NOMO-1 treated with DMSO at 0.1 percent for 48 hours (cell line): ENCODE measurements around the gene SRGAP2.
"Not testable (repeated sequence)": the region's sequence is repeated elsewhere in the genome, so short reads cannot be mapped to it uniquely, and the experiment has no call there.

Source experiments
- DNase-seq: peaks from one replicate; lab custom pipeline; 2025; ENCODE audit not compliant: unreplicated experiment; lab: John Stamatoyannopoulos, UW

SRGAP2 gene

GRCh38 chr1:206203364-206204158, at the start of gene SRGAP2:
SRGAP2 (plus strand) TSS chr1:206203541; CDS start chr1:206205971, 2,430 bp downstream.
- not testable (repeated sequence) for DNase-seq

- DNase-seq, result not testable (repeated sequence)
Observed at GRCh38 chr1:206167350-206168029, 35.9 kb upstream of the SRGAP2 start.

GRCh38 chr1:206169794-206170193, 33.5 kb upstream of the SRGAP2 start:
- peak; percentile 48 for DNase-seq

DNA sequence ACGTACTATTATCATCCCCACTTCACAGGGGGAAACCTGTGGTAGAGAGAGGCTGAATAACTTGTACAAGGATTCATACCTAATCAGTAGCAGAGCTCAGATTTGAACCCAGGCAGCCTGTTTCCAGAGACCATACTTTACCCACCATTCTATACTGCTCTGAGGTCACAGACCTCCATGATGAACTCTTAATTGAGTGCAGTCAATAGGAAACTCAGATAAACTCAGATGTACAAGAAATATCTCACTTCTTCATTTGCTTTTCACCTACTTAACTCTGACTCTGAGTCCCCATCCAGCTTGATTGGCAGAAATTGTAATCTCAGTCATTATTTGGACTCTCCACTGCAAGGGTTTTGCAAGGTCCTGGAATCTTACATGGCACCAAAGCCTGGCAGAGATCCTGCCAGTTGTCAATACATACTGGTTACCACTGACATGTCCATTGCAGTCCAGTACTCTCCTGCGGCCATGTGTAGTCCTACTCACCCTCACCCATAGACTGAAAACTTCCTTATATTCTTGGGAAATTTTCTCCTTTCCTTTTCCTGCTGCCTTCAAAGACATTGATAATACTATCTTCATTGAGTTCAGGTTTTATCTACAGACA, 30.1 kb upstream of the SRGAP2 start:
- DNase-seq, result not testable (repeated sequence)

- DNase-seq, result not testable (repeated sequence)
Observed at GRCh38 chr1:206174182-206174868, 29.0 kb upstream of the SRGAP2 start.

- peak; percentile 43 for DNase-seq
Observed at GRCh38 chr1:206175459-206176113, 27.8 kb upstream of the SRGAP2 start.

DNA sequence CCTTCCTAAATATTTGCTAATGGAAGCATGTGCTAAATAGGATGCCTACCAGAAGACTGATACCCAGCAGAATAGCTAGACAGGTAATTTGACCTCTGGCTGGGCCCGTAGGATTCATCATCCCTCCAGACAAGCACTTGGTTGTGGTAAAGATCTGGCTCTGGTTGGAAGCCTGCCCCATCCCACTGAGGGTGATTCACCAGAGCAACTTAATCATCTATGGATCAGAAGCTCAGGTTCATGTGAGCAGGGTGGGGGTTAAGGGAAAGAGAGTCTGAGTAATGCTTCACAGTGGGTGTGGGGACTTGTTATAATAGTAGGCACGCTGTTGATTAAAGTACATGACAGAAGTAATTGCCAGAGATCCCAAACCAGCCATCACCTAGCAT, 27.2 kb upstream of the SRGAP2 start:
- DNase-seq, result not testable (repeated sequence)

GRCh38 chr1:206178061-206178989, 25.0 kb upstream of the SRGAP2 start:
- DNase-seq, result peak; percentile 71

GRCh38 chr1:206179666-206180065, 23.7 kb upstream of the SRGAP2 start:
- not testable (repeated sequence) for DNase-seq

- not testable (repeated sequence) for DNase-seq
Observed at GRCh38 chr1:206182368-206183317, 20.7 kb upstream of the SRGAP2 start.

DNA sequence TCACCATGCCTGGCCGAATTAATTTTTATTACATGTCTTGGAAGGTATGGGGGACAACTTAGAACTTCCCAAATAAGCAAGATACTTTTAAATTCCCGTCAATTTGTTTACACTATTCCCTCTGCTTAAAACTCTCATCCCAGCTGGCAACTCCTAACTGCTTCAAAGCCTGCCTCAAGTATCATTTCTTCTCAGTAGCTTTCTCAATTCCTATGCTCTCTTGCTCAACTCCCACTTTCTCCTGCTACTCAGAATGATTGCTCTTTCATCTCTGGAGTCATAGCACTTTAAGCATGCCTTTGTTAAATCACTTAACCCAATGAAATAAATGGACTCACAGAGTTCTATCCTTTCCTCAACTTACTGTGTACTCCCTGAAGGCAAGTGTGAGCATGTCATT, 19.6 kb upstream of the SRGAP2 start:
- not testable (repeated sequence) for DNase-seq

- DNase-seq, result not testable (repeated sequence)
Observed at GRCh38 chr1:206185778-206186177, 17.6 kb upstream of the SRGAP2 start.

DNA sequence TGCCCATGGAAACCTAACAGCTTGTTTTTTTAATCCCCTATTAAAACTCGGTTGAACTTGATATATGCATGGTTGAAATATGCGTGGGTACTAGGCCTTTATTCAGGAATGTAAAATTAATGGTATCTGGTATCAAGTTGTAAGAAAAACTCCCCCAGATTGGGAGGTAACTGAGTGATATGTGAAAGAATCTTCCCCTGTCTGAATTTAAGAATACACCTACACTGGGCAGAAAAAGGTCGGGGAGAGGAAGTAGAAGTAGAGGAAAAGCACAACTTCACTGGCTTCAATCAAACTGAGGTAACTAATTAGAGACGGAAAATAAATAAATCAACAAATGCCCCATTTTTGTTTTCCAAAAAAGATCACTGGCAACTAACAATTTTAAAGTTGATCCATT, 16.5 kb upstream of the SRGAP2 start:
- not testable (repeated sequence) for DNase-seq

- DNase-seq, result not testable (repeated sequence)
Observed at GRCh38 chr1:206195182-206195581, 8.2 kb upstream of the SRGAP2 start.

- DNase-seq, result not testable (repeated sequence)
Observed at GRCh38 chr1:206196748-206197424, 6.5 kb upstream of the SRGAP2 start.

- DNase-seq, result peak; percentile 99
Observed at GRCh38 chr1:206202789-206203363, 465 bp upstream of the SRGAP2 start, which contains the start of gene FAM72A. FAM72A (minus strand) TSS chr1:206202839; CDS start chr1:206202025, 814 bp downstream.

GRCh38 chr1:206204159-206204511, 794 bp downstream of the SRGAP2 start:
- not testable (repeated sequence) for DNase-seq
